Measurements from ENCODE around the gene PFN3.
A peak's percentile ranks its signal among the peaks of the same experiment; 100 is the strongest.

Gene PFN3

GRCh38 chr5:177374211-177374610 is 26.2 kb downstream of the PFN3 start:
- DNase-seq (ENCODE audit: low read depth): no peak
- TF ChIP-seq CTCF (IDR thresholded peaks at IDR 0.05; ENCODE audit: low read length, missing control alignments): no peak
- H3K4me3 ChIP-seq (replicated peaks; ENCODE audit: low read depth, low read length): no peak overlapping the region

GRCh38 chr5:177373806-177374205 is 26.7 kb downstream of the PFN3 start:
- TF ChIP-seq CTCF (IDR thresholded peaks at IDR 0.05; ENCODE audit: low read length, missing control alignments): no peak
- DNase-seq (ENCODE audit: low read depth): no peak
- no peak overlapping the region for H3K4me3 ChIP-seq (replicated peaks; ENCODE audit: low read depth, low read length)

GRCh38 chr5:177372910-177373309 is 27.6 kb downstream of the PFN3 start:
- no peak for TF ChIP-seq CTCF (IDR thresholded peaks at IDR 0.05; ENCODE audit: low read length, missing control alignments)
- H3K4me3 ChIP-seq (replicated peaks; ENCODE audit: low read depth, low read length): no peak overlapping the region
- no peak for DNase-seq (ENCODE audit: low read depth)

GRCh38 chr5:177372034-177372896 is 28.2 kb downstream of the PFN3 start:
- no peak for DNase-seq (ENCODE audit: low read depth)
- TF ChIP-seq CTCF (IDR thresholded peaks at IDR 0.05; ENCODE audit: low read length, missing control alignments): no peak
- H3K4me3 ChIP-seq (replicated peaks; ENCODE audit: low read depth, low read length): no peak overlapping the region

GRCh38 chr5:177371120-177372033 is 29.1 kb downstream of the PFN3 start:
- no peak for DNase-seq (ENCODE audit: low read depth)
- peak overlapping the region; percentile 66 for H3K4me3 ChIP-seq (replicated peaks; ENCODE audit: low read depth, low read length)
- TF ChIP-seq CTCF (IDR thresholded peaks at IDR 0.05; ENCODE audit: low read length, missing control alignments): no peak

GRCh38 chr5:177370488-177371119 is 29.9 kb downstream of the PFN3 start:
- H3K4me3 ChIP-seq (replicated peaks; ENCODE audit: low read depth, low read length): peak overlapping the region; percentile 66
- TF ChIP-seq CTCF (IDR thresholded peaks at IDR 0.05; ENCODE audit: low read length, missing control alignments): peak; percentile 55
- DNase-seq (ENCODE audit: low read depth): peak; percentile 94

All from fibroblast of pulmonary artery (primary cell).